NT2/D1 (cell line): ENCODE data around the gene STAT5B.
A peak's percentile ranks its signal among the peaks of the same experiment; 100 is the strongest.

ENCODE experiments used
- DNase-seq: peaks from one replicate; pipeline ENCODE4 v3.0.0-alpha.2; 2011; ENCODE audit warnings: low read depth, low spot score
- H3K27me3 ChIP-seq: 2 replicates; pipeline ENCODE4 v1.6.0; 2011; ENCODE audit warnings: mild to moderate bottlenecking; ENCODE audit not compliant: insufficient read length, insufficient read depth
- H3K36me3 ChIP-seq: 2 replicates; pipeline ENCODE4 v1.6.1; 2011; ENCODE audit warnings: mild to moderate bottlenecking, low read length, mixed read lengths; ENCODE audit not compliant: insufficient read depth, insufficient read length
- H3K4me1 ChIP-seq: 2 replicates; pipeline ENCODE4 v1.5.1; 2011; ENCODE audit not compliant: insufficient read depth, insufficient read length
- H3K4me3 ChIP-seq: 2 replicates; pipeline ENCODE4 v1.5.1; 2011; ENCODE audit warnings: low read depth; ENCODE audit not compliant: insufficient read length
- H3K9ac ChIP-seq: 2 replicates; pipeline ENCODE4 v1.6.0; 2011; ENCODE audit warnings: low read depth; ENCODE audit not compliant: insufficient read length
- H3K9me3 ChIP-seq: 2 replicates; pipeline ENCODE4 v1.5.1; 2011; ENCODE audit warnings: mild to moderate bottlenecking, low read length; ENCODE audit not compliant: insufficient read depth
- SUZ12 ChIP-seq: IDR thresholded peaks from 2 replicates; pipeline ENCODE4 v1.6.1; 2011; ENCODE audit not compliant: insufficient read length, insufficient read depth; ENCODE audit errors: extremely low read depth
- YY1 ChIP-seq: IDR thresholded peaks from 2 replicates; pipeline ENCODE4 v1.6.1; 2011; ENCODE audit not compliant: insufficient read length, insufficient read depth
- ZNF274 ChIP-seq: IDR thresholded peaks from 2 replicates; pipeline ENCODE4 v1.6.1; 2011; ENCODE audit warnings: mild to moderate bottlenecking, low read depth, low read length

The STAT5B gene

GRCh38 chr17:42316755-42317154 lies 40.6 kb upstream of the STAT5B start:
- no peak for DNase-seq
- Histone ChIP-seq H3K27me3 (no peaks in the 10 kb centered on the region), H3K9ac (no peak overlapping the region), H3K4me3 (no peak overlapping the region), H3K36me3 (peaks cover 56% of the 10 kb centered on the region), H3K9me3 (no peaks in the 10 kb centered on the region), H3K4me1 (peaks cover 26% of the 10 kb centered on the region)
- TF ChIP-seq ZNF274 (no peak), YY1 (no peak), SUZ12 (no peak)

- peaks cover 27% of the 10 kb centered on the region for H3K4me1 ChIP-seq
- no peak overlapping the region for H3K4me3 ChIP-seq
- TF ChIP-seq SUZ12 = no peak
- no peak for TF ChIP-seq YY1
- no peak for TF ChIP-seq ZNF274
- H3K9me3 ChIP-seq = no peaks in the 10 kb centered on the region
- H3K27me3 ChIP-seq = no peaks in the 10 kb centered on the region
- peaks cover 47% of the 10 kb centered on the region for H3K36me3 ChIP-seq
- H3K9ac ChIP-seq = no peak overlapping the region
- DNase-seq = no peak
Observed at GRCh38 chr17:42315402-42316156, 39.4 kb upstream of the STAT5B start.

- TF ChIP-seq SUZ12 (no peak), YY1 (no peak), ZNF274 (no peak)
- Histone ChIP-seq H3K27me3 (no peaks in the 10 kb centered on the region), H3K9me3 (no peaks in the 10 kb centered on the region), H3K36me3 (peaks cover 47% of the 10 kb centered on the region), H3K4me1 (peaks cover 23% of the 10 kb centered on the region), H3K9ac (no peak overlapping the region), H3K4me3 (no peak overlapping the region)
- DNase-seq = no peak
Observed at GRCh38 chr17:42313773-42314566, 37.8 kb upstream of the STAT5B start.

- TF ChIP-seq ZNF274 = no peak
- TF ChIP-seq SUZ12 = no peak
- TF ChIP-seq YY1 = no peak
- Histone ChIP-seq H3K4me3 (no peak overlapping the region), H3K9ac (no peak overlapping the region), H3K27me3 (no peaks in the 10 kb centered on the region), H3K4me1 (peaks cover 23% of the 10 kb centered on the region), H3K36me3 (peaks cover 41% of the 10 kb centered on the region), H3K9me3 (no peaks in the 10 kb centered on the region)
- DNase-seq = no peak
Observed at GRCh38 chr17:42313389-42313772, 37.2 kb upstream of the STAT5B start.

- no peaks in the 10 kb centered on the region for H3K9me3 ChIP-seq
- H3K27me3 ChIP-seq = no peaks in the 10 kb centered on the region
- TF ChIP-seq SUZ12 = no peak
- no peak for TF ChIP-seq YY1
- no peak for TF ChIP-seq ZNF274
- peak; percentile 70 for DNase-seq
- H3K36me3 ChIP-seq = peaks cover 39% of the 10 kb centered on the region
- H3K4me3 ChIP-seq = no peak overlapping the region
- H3K4me1 ChIP-seq = peaks cover 23% of the 10 kb centered on the region
- H3K9ac ChIP-seq = peak overlapping the region; percentile 43
Observed at GRCh38 chr17:42312285-42313130, 36.3 kb upstream of the STAT5B start.

- TF ChIP-seq ZNF274 (no peak), SUZ12 (no peak), YY1 (no peak)
- no peak overlapping the region for H3K4me3 ChIP-seq
- H3K36me3 ChIP-seq = peaks cover 34% of the 10 kb centered on the region
- no peaks in the 10 kb centered on the region for H3K9me3 ChIP-seq
- H3K27me3 ChIP-seq = no peaks in the 10 kb centered on the region
- no peak for DNase-seq
- H3K9ac ChIP-seq = peak overlapping the region; percentile 43
- peaks cover 21% of the 10 kb centered on the region for H3K4me1 ChIP-seq
Observed at GRCh38 chr17:42312035-42312284, 35.8 kb upstream of the STAT5B start.
